HG03280 (cell line): ENCODE measurements around the gene HOXA9.

Experiments used
- ATAC-seq: cut with Tn5 transposase; IDR thresholded peaks from one replicate; pipeline ENCODE4 v1.9.1; 2021; ENCODE audit warnings: mild to moderate bottlenecking, moderate library complexity; ENCODE audit not compliant: unreplicated experiment

Gene HOXA9

DNA sequence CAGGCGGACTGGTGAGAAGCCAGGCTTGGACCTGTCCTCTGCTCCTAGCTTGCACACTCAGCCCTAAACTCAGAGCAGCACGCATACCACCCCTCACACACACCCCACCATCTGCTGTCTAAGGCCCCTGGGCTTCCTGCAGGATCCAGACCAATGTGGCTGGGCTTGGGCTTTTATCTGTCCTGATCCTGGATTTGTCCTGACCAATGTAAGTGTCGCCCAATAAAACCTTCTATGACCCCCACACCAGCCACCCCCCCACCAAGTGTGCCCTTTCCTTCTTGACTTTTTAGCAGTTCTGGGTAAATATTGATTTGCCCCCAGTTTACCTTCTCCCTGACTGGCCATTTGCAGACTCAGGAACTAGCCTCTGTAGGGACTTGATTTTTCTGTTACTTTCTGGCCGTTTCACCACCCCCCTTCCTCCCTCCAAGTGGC, 36.3 kb upstream of the HOXA9 start:
- ATAC-seq: no peak

GRCh38 chr7:27200761-27201579, 35.6 kb upstream of the HOXA9 start:
- no peak for ATAC-seq

- peak; percentile 48 for ATAC-seq
These were observed 34.8 kb upstream of the HOXA9 start, which contains the start of gene HOXA13 for GRCh38 chr7:27199849-27200760. Gene HOXA13, minus strand, starts transcription at chr7:27200091. Its CDS starts 14 bp downstream, at chr7:27200077.

- no peak for ATAC-seq
These were observed 33.8 kb upstream of the HOXA9 start for GRCh38 chr7:27198871-27199801.

DNA sequence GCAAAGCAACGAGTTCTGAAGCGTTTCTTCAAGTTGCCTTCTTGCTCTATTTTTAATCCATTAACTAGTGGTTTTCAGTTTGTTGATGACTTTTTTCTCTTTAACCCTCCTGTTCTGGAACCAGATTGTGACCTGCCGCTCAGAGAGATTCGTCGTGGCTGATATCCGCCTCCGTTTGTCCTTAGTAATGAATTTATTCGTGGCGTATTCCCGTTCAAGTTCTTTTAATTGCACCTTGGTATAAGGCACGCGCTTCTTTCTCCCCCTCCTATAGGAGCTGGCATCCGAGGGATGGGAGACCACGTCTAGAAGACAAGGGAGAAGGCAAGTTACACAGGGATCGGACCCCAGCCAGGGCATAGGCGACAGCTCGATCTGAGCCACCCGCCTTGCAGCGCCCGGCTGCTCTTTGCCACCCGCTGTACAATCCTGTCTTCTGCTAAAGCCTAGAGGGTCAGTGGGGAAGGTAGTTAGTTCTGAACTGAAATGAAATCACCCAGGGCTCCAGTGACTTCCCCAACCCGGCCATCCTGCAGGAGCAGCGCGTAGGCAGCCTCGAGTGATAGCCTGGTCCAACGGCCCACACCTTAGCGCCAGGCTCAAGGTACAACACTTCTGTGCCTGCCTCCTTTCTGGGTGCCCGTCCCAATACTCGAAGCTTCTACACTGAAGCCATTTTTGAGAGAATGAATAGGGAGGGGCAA, 33.0 kb upstream of the HOXA9 start:
- no peak for ATAC-seq

DNA sequence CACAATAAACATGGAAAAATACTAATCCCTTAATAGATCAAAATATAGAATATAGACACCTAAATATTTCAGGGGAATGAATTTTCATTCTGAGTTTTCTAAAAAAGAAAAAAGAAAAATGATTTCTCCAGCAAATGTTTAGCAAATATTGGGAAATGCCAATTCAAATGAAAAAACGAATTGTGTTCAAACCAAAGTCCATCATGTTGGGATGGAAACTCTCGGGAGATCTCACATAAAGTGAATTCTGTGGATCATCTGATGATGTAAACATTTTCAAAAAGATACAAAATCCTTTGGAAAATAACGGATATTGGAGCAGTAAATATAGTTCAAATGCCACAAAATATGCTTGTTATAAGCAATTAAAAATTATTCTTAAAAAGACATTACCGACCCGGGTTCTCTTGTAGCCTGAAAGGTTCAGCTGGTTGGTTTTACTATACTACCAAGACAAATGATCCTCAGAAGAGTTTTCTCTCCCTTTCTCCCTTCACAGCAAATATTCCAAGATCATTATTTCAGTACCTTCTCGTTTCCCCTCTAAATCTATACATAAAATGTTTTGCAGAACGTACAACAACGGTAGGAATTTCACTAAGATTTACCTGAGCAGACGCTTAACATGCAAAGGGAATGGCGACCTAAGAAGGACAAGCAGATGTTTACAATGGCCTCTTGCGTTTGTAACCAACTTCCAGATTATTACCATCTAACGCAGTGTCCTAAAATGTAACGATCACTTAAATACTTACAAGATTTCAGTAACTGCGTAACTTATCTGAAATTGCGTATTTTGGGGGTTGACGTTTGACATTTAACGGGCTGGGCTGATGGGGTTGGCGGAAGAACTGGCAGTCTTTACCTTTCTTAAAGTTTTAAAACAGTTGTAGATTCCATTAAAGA, 32.1 kb upstream of the HOXA9 start:
- ATAC-seq: no peak

DNA sequence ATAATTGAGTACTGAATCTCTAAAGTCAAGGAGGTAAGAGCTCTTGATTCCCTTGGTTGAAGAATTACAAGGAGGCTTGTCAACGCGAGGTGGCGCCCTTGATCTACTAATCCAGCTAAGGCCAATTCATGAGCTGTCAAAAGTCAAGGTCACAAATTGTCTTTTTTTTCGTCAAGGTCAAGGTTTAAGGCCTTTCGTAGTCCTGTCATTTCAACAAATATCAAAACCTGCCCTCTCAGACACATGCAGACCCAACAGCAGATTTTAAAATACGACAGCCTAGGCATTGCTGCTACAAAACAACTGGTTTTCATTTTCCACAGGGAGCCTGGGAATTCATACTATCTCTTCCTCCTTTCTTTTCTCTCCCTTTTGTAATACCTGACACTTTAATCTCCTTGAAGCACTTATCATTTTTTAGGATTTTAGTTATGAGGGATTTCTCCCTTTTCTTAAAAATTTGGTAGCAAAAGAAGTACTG, 31.0 kb upstream of the HOXA9 start:
- no peak for ATAC-seq

DNA sequence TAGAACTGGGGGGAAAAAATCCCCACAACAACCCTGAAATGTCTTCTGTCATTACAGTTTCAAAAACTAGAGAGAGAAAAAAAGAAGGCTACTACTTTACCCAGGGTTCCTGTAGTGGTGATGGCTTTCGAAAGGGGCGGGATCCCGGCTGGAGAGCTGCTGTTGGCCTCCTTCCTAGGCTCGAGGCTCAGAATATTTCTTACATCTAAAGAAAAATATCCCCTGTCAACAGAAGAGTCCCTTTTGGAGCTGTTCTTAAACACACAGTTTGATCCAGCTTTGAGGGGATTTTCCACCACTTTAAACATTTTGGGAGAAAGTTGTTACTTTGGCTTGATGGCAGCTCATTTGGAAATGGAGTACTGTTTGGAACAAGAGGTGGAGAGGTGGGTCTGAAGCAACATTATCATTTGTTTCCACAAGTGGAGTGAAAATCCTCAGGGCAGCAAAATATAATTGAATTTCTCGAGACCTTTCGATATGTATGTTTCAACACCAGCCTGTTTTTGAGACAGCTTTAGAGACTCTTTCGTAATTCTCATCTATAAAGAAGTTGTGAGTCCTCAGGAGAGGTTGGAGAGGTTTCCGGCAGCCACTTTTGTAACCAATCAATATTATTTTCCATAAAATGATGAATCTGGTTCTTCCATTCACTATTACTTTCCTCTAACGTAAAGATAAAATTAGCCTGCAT, 29.5 kb upstream of the HOXA9 start:
- ATAC-seq: no peak

DNA sequence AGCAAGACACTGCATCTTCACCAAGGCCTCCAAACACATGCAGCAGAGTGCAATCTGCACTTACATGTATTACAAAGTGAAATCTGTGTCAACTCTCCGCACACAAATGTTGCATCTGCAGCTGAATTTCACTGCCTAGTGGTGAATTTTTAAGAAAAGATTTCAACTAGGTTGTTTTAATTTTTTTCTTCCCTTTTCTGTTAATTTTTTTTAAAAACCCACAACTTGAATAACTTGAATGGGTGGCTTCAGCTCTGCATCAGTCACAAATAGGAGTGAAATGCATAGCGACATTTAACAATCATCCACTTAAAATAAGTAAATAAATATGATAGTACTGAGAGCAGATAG, 28.6 kb upstream of the HOXA9 start:
- ATAC-seq: no peak

DNA sequence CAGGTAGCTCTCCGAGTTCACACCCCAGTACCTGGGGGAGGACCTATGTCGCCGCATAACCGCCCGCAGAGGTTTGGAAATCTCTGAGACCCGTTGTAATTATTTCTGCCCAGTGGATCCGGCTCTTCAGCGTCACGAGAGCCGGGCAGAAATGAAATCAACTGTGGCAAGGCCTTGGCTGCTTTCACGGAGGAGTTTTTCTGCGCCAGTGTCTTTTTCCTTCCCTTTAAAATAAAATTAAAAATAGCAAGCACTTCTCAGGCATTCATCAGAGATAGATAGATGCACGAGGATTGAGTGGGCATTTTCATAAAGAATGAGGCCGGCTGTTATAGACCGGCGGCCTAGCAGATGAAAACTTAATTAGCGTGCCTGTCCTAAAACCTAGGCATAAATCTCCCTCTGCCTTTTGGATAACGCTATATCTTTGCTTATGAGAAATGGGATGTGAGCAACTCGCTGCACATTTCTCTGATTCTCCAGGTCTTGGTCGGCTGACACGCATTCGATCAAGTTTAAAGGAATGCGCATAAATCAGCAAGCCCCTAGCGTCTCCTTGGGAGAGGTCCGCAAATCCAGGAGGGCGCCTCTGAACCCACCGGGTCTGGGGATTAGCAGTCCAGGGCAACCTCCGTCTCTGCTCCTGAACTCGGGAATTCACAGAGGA, 28.1 kb upstream of the HOXA9 start:
- ATAC-seq: no peak

DNA sequence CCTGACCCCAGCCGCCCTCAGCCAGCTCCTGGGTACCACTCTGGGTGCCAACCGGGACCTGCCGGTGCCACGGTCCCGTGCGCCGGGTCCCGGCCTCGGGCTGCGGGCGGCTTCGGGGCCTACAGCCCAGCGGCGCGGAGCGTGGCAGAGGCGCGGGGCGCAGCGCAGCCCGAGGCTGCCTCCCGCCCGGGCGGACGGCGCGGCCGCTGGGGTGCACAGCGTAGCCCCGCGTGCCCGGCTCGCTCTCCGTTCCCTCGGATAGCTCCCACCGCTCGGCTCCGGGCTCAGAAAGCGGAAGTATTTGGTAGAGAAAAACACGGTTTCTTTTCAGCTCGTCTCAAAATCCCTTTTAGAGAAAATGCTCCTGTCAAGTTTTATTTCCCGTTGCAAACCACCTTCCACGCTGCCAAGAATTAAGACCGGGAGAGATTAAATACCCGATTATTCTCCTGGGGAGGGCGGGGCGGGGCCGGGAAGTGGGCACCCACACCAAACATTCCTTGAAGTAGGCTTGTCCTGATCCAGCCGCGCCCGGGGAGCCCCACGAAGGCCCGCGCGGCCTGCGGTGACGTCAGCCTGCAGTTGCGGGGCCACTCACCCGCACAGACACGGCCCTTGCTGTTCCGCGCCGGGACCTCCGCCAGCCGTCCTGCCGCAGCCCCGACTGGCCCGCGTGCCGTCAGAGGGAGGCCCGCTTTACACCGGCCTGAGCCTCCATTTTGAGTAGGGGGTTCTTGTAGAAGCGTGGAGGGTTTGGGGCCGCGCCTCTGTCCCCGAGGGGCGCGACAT, 27.4 kb upstream of the HOXA9 start:
- ATAC-seq: no peak

DNA sequence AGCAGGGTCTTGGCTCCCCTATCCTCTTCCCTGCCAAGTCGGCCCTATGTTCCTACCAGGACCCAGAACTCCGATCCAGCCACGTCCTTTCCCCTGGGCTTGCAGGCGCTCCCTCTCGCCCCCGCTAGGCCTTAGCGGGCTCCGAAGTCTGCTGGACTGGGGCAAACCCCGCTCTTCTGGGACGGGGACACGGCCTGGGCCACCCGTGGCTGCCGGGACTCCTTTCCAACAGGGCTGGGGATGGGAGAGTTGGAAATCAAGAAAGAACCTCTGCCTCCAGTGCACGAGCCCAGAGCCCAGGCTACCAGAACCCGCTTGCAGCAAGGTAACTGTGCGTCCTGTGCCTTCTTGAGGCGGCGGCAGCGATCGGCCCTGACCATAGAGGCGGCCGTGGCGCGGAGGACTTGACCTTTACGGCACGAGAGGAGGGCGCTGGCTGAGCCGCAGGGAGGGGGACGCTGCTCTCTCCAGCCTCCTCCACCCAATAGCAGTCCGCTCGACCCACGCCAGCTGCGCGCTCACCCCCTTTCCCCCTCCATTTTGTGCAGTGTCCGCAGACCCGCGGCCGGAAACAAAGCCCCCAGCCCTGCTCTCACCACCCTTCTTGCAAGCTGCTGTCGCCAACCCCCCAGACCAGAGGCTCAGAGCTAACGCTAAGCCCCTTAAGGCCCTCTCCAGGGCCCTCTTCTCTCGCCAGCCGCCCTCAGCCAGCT, 26.7 kb upstream of the HOXA9 start:
- no peak for ATAC-seq

- ATAC-seq: no peak
These were observed 25.9 kb upstream of the HOXA9 start for GRCh38 chr7:27191161-27191731.

DNA sequence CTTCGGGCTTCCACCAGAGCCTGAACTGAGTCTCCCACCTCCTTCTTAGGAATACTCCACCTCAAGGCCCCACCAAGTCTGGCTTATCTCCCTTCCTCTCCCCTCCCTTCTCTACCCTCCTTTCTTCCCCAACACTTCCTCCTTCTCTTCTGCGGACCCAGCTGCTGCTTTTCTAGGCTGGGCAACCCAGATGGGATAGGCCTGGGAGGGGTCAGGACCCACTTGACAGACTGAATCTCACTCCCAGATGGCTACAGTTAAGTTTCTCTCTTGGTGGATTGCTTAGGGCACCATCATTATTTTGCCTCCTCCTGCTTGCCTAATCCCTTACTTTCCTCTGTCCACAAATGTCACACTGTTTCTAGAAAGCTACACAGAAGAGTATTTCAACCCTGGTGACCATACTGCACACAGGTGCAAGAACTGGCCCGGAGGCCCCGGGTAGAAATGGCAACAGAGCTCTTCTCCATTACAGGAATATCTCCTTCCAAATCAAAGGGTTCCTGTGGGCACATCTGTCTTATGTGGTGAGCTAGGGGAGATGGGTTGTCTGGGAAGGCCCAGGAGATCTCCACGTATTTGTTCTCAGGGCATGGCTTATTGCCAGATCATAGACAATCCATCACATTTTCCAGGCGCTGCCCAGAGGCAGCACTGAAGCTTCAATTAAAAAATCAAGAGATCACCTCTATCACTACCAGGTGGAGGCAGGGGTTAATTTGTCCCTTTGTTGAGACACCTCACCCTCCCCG, 24.8 kb upstream of the HOXA9 start:
- no peak for ATAC-seq

GRCh38 chr7:27189295-27189996, 24.1 kb upstream of the HOXA9 start:
- ATAC-seq: no peak
